ENCODE data around the gene PPP1R27.

PPP1R27 gene

DNA sequence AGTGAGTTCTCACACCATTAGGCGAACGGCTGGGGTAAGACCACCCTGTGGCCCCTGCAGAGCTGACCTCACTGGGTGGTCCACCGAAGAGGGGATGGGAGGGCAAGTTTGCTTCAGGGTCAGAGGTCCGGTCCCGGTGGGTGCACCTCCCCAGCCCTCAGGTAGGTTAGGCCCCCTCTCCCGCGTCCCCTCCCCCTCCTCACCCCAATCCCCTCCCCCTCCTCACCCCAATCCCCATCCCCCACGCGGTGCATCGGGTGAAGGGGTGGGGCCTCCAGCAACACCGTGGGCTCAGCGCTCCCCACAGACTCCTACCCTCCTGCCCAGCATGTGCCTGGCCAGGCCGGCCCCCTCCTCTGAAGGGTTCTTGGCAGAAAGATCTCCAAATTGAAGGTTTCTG, 15.1 kb downstream of the PPP1R27 start:
- no peak for DNase-seq

DNA sequence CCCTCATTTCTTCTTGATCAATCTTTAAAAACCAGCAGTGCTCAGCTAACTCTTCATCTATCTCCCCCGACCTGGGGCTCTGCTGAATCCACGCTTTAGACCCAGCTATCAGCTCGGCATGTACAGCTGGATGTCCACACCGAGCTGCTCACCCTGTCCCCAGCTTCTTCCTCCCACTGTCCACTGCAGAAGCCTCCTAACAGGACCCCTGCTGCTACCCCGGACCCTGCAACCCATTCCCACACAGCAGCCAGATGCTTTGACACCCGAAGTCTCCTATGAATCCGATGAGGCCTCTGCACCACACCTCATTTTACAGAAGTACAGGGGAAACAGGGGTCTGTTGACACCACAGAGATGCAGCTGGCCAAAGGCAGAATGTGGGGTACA, 17.1 kb downstream of the PPP1R27 start:
- DNase-seq, result no peak

DNA sequence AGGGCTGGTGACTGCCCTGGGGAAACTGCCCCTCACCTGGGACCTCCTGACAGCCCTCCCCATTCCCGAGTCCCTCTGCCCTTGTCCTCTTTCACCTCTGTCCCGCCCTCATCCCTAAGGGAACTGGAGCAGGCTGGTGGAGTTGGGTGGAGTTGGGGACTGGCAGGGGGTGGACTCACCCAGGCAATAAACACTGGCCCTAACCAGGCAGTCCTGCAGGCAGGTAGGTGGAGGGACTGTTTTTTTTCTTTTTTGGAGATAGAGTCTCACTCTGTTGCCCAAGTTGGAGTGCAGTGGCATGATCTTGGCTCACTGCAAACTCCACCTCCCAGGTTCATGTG, 19.2 kb downstream of the PPP1R27 start:
- no peak for DNase-seq

DNA sequence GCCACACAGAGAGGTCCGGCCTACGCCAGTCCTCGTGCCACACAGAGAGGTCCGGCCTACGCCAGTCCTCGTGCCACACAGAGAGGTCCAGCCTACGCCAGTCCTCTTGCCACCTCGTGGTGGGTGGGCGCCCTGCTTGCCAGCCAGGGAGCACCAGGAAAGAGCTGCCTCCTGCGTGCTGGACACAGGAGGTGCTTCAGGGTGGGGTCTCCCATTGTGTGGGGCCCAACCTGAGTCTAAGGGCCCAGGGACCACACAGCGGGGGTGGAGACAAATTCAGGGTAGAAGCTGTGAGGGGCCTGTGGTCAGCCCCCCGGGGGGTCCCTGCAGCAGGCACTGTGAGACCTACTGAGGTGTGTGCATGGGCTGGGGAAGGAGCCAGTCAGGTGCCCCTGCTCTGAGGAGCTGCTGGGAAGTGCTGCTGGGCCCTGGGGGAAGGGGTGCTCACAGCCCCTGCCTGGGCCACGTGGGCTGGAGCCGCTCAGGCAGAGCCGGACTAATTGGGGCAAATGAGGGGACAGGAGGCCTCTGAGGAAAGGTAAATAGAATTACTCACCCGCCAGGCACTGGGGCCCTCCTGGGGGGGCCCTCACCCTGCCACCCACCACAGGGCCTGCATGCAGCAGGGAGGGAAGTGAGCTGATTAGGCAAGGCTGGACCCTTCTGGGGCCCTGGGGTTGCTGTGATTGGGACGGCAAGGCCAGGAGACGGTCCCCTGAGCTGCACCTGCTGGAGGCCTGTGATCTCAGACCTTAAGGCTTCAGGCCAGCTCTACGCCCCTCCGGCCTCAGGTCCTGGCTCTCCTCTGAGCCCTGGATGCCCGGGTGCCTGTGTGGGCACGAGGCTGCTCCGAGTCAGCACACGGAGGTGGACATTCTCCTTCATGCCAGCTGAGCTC, 19.9 kb downstream of the PPP1R27 start:
- no peak for DNase-seq

DNA sequence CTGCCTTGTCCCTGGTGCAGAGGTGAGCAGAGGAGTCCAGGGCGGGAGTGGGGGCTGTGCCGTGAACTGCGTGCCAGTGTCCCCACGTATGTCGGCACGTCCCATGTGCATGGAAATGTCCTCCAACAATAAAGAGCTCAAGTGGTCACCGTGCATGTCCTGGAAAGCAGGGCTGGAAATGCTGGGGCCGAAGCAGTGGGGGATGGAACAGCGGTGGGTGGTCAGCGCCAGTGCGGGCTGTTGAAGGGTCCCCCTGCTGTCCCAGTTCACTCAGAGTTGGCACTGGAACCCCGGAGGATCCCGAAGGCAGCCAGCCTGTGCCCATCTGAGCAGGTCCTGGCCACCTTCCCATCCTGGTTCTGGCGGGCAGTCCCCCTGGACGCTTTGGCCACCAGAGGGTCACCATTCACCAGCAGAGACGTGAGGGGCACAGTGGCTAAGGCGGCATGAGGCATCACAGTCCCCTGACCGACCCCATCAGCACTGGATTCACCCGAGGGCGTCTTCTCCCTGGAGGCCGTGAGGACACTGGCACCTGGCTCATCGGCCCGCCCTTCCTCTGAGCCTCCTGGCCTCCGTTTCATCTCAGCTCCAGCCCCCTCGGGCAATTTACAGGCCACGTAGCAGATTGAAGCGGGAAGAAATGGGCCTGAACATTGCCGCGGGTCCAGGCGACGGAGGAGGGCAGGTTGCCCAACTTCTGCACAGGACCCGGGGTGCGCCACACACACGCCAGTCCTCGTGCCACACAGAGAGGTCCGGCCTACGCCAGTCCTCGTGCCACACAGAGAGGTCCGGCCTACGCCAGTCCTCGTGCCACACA, 20.8 kb downstream of the PPP1R27 start:
- no peak for DNase-seq

DNA sequence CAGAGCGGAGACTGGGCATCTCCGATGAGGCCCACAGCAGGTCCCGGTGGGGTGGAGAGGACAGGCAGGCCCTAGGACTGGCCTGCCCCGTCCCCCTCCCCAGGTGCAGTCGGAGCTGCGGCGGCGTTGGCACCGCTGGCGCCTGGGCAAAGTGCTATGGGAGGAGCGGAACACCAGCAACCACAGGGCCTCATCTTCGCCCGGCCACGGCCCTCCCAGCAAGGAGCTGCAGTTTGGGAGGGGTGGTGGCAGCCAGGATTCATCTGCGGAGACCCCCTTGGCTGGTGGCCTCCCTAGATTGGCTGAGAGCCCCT, 21.5 kb downstream of the PPP1R27 start:
- no peak for DNase-seq

DNA sequence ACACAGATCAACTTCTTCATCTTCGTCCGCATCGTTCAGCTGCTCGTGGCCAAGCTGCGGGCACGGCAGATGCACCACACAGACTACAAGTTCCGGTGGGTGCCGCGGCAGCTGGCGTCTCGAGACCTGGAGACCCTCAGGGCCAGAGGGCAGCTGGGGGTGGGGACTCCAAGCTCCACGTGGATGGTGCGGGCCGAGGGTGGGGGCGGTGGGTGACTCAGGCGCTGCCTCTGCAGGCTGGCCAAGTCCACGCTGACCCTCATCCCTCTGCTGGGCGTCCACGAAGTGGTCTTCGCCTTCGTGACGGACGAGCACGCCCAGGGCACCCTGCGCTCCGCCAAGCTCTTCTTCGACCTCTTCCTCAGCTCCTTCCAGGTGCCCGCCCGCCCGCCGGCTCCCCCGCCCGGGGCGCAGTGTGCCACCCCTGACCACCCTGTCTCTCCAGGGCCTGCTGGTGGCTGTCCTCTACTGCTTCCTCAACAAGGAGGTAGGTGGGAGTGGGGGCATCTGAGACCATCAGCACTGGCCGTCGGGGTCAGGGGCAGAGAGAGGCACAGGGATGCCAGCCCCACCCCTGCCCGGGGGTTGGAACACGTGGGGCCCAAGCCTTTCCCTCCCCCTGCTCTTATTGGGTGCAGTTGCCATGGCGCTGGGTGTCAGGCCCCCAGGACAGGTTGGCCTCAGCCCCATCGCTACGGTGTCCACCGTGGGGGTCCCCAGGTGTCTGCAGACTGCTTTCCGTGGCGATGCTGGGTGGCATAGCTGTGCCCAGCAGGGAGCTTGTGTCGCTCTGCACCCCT, 22.1 kb downstream of the PPP1R27 start:
- DNase-seq, result no peak

DNA sequence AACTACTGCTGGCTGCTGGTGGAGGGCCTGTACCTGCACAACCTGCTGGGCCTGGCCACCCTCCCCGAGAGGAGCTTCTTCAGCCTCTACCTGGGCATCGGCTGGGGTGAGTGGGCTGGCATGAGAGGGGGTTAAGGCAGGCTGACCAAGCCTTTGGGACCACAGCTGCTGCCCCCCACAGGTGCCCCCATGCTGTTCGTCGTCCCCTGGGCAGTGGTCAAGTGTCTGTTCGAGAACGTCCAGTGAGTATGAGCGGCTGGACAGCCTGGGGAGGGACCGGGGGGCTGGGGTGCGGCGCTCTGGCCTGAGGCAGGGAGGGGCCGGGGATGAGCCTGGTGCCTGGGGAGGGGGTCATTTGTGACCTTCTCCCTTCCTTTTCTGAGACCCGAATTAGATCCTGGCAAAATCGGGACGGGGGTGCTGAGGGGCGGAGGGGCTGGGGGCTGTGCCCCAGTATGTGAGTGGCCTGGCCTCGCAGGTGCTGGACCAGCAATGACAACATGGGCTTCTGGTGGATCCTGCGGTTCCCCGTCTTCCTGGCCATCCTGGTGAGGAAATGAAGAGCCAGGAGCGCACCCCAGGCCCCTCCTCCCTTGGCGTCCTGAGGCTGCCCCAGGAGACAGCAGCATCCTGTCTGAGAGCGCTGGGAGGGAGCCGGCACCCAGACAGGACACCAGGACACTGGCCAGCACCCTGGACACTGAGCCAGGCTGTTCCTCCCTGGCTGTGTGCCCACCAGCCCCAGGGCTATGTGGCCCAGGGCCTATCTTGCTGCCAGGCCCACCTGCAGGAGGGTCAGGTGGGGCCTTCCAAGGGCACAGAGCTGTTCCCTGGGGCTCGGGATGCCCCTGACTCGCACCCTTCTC, 22.9 kb downstream of the PPP1R27 start:
- DNase-seq, result no peak

DNA sequence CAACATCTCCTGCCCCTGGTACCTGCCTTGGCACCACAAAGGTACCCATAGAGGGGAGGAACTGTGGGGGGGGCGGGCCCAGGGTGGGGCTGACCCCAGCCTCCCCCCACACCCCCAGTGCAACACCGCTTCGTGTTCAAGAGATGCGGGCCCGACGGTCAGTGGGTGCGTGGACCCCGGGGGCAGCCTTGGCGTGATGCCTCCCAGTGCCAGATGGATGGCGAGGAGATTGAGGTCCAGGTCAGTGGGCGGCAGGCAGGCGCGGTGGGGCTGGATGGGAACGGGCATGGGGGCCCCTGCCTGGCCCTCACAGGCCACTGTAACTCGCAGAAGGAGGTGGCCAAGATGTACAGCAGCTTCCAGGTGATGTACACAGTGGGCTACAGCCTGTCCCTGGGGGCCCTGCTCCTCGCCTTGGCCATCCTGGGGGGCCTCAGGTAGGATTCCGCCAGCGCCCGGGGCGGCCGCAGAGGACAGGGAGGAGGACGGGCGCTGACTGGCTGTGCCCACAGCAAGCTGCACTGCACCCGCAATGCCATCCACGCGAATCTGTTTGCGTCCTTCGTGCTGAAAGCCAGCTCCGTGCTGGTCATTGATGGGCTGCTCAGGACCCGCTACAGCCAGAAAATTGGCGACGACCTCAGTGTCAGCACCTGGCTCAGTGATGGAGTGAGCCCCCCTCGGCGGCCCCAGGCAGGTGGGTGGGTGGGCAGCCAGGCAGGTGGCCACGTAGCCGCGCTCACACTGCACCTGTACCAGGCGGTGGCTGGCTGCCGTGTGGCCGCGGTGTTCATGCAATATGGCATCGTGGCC, 23.8 kb downstream of the PPP1R27 start:
- DNase-seq, result no peak

DNA sequence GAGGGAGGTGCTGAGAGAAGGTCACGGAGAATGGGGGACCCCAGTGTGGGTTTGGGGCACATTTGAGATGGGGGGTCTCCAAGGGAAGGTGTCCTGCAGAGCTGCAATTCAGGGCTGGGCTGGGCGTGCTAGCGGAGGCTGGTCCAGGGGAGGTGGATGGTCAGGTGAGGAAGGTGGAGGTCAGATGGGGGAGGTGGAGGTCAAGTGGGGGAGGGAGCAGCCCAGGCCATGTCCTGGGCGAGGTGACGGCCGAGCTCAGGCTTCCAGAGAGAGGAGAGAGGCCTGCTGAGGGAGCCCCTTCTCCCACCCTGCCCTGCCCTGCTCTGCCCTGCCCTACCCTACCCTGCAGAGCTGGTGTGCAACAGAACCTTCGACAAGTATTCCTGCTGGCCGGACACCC, 24.4 kb downstream of the PPP1R27 start:
- DNase-seq, result no peak

DNA sequence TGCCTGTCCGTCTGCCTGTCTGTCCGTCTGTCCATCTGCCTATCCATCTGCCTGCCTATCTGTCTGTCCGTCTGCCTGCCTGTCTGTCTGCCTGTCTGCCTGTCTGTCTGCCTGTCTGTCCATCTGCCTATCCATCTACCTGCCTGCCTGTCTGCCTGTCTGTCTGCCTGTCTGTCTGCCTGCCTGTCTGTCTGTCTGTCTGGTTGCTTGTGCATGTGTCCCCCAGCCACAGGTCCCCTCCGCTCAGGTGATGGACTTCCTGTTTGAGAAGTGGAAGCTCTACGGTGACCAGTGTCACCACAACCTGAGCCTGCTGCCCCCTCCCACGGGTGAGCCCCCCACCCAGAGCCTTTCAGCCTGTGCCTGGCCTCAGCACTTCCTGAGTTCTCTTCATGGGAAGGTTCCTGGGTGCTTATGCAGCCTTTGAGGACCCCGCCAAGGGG, 25.3 kb downstream of the PPP1R27 start:
- DNase-seq, result no peak

DNA sequence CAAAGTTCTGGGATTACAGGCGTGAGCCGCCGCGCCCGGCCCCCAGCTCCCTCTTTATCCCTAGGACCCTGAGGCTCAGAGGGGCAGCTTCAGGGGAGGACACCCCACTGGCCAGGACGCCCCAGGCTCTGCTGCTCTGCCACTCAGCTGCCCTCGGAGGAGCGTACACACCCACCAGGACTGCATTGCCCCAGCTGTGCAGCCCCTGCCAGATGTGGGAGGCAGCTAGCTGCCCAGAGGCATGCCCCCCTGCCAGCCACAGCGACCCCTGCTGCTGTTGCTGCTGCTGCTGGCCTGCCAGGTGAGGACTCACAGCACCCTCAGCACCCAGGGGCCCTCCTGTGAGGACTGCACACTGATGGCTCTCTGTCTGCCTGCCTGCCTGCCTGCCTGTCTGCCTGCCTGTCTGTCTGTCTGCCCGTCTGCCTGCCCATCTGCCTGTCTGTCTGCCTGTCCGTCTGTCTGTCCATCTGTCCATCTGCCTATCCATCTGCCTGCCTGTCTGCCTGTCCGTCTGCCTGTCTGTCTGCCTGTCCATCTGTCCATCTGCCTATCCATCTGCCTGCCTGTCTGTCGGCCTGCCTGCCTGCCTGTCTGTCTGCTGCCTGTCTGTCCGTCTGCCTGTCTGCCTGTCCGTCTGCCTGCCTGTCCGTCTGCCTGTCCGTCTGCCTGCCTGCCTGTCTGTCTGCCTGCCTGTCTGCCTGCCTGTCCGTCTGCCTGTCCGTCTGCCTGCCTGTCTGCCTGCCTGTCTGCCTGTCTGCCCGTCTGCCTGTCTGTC, 25.9 kb downstream of the PPP1R27 start:
- no peak for DNase-seq

DNA sequence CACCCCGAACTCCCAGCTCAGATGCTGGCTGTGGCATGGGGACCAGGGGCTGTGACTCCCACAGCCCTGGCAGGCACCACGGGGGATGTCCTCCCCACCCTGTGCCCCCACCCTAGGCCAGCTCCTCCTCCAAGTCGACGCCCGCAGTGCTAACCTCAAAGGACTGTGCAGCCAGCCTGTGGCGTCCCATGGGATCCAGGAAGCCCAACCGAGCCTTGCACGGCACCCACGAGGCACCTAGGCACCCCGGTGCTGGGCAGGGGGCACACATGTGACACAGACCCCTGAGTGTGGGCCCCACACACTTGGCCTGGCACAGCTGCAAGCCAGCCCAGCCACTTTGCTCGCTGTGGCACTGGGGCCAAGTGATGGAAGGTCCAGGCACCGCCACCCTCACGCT, 27.0 kb downstream of the PPP1R27 start:
- DNase-seq, result no peak

DNA sequence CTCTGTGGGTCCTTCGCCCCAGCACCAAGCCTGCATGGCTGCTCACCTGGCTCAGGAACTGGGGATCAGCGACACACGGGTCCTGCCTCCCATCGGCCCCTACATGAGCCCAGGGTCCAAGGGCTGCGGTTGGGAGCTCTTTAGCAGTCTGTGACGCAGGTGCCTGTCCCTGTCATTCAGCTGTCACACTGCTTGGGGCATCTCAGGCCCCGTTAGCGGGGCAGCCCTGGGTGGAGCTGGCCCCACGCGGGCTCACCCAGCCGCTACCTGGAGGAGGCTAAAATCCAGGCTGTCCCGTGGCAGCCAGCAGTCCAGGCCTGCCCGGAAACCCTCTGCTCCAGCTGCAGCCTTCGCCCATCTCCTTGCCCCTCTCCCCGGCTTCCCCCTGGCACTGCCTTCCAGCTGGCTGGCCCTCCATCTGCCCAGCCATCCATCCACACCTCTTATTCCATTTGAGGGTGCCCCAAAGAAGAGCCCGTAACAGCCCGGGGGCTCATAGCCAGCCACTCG, 27.6 kb downstream of the PPP1R27 start:
- no peak for DNase-seq

DNA sequence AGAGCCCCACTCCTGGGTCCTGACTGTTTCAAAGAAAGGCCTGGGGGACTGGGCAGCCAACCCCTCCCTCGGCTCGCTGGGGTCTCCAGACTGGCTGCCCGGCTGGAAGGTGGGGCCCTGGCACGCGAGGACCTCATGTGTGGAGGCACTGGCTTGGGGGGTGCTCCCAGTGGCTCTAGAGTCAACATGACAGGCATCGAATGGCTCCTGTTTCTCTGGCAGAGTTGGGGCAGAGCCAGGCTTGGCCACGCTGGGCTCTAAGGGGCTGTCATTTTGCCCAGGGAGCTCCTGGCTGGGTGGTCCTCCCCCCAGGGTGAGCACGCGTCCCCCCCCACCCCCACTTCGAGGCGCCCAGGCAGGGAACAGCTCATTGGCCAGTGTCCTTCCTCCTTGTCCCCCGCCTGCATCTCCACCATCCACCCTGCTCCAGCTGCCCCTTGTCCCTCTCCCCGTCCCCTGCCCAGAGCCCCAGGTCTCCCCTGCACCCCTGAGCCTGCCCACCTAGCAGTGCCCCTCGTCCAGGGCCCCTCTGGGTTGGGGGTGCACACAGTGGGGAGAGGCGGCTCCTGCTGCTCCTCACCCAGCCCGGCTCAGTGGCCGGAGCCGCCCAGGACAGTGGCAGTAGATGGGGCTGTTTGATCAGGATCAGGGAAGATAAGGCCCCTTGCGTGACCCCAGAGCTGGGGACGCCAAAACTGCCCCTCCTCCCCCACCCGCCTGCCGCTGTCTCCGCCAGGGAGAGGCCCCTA, 28.2 kb downstream of the PPP1R27 start:
- DNase-seq, result no peak

DNA sequence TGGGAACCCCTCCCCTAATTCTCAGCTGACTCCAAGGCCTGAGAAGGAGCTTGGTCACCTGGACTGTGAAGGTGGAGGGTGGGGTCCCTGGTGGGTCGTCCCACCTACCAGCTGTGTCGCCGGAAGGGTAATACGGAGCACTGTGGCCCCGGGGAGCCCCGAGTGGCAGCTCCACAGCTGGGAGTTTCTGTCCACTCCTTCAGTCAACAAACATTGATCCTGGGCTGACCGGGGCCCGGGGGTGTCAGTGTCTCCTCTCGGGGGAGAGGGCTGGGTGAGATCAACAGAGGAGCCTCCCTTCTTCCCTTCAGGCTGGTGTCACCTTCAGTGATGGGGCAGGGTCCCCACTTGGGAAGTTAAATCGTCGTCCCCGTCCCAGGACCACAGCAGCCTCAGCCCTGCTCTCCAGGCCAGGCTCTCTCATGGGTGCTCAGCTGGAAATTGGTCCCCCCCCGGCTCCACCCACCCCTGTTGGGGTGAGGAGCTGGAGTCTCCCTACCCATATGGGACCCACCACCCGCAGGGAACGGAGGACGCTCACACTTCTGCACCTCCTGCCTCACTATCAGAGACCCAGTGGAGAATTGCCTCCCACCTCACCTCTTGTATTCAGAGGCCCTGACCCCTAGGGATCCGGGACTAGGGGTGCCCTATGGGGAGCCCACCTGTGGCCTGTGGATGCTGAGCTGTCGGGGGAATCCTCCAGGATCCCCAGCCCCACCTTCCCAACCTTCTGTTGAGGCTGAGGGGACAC, 29.0 kb downstream of the PPP1R27 start:
- no peak for DNase-seq

DNA sequence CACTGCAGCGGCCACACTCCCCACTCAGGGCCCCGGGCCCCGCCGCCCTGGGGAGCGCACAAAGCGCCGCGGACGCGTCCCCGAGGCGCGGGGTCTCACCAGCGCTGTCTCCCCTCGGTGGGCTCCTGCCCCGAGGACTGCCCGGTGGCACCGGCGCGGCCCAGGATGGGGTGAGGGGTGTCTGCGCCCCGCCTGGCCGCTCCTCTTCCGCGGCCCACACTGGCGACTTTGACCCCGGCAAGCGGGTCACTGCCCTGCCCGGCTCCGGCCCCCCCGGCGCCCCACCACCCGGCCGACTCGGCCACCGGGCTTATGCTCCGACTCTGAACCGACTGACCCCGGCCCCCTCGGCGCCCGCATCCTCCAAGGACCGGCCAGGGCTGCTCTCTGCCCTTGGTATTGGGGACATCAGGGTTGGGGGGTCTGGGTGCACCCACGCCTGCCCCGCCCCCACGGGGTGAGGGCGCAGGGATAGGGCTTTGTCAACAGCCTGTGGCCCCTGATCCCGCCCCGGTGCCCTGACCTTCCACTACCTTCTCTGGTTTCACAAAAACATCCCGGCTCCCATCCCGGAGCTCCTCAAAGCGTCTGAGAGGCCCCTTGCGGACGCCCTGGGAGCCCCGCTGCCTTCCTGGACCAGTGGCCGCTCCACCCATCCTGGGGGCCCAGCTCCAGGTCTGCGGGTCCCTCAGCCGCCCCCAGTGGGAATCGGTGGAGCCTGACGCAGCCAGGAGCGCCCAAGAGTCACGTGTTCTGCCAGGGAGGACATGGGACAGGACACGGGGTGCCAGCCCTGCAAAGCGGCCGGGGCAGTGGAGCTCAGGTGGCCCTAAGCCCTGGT, 30.1 kb downstream of the PPP1R27 start:
- no peak for DNase-seq

Data from activated naive CD4-positive, alpha-beta T cell treated with anti-CD3 and anti-CD28 coated beads, Interleukin-2, amount 50 U/mL, for 16 hours (primary cell).